Vagina (tissue), 2 donors: ENCODE results near the gene CYREN.

Source experiments
- POLR2A ChIP-seq, 2 donors: fragments of 450-650 bp; IDR thresholded peaks; one replicate each; pipeline ENCODE4 v1.6.1; 2017; ENCODE audit warnings: antibody characterized with exemption in 2 of 2, mild to moderate bottlenecking in 2 of 2, moderate library complexity in 2 of 2
- POLR2AphosphoS5 ChIP-seq, 2 donors: sonication (generic); formaldehyde crosslinking; IDR thresholded peaks; one replicate each; pipeline ENCODE4 v1.9.0; 2017; ENCODE audit warnings: antibody characterized with exemption in 2 of 2, mild to moderate bottlenecking in 2 of 2, low read depth in 1 of 2; ENCODE audit not compliant: insufficient read depth in 1 of 2
- TF ChIP-seq, protein P1 (sequence below), 3 experiments: fragments of 450-650 bp in 2 of 3; fragments of 200-600 bp in 1 of 3; sonication (generic) in 1 of 3; IDR thresholded peaks; one replicate each; pipeline ENCODE4 v1.5.1; 2017 to 2019; ENCODE audit warnings: antibody characterized with exemption in 3 of 3, mild to moderate bottlenecking in 2 of 3, moderate library complexity in 2 of 3

DNA sequence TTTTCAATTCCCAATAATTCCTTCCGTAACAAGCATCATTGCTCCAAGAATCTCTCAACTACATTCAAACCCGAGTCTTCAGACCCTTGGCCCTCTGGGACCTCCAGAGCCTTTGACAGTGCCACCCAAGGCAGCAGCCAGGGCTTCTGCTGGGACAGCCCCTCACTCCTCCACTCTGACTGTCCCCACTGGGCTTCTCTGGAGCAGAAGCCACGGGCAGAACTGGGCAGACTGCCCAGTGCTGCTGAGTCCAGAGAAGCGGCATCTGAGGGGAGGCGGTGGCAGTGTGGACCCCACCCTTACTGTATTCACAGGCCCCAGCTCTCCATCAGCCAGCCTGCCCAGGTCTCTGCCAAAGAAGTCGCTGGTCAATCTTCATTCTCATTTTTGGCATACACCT, 8.8 kb downstream of the CYREN start:
- no peak for TF ChIP-seq POLR2A (IDR thresholded peaks at IDR 0.05)
- TF ChIP-seq, protein P1, sequence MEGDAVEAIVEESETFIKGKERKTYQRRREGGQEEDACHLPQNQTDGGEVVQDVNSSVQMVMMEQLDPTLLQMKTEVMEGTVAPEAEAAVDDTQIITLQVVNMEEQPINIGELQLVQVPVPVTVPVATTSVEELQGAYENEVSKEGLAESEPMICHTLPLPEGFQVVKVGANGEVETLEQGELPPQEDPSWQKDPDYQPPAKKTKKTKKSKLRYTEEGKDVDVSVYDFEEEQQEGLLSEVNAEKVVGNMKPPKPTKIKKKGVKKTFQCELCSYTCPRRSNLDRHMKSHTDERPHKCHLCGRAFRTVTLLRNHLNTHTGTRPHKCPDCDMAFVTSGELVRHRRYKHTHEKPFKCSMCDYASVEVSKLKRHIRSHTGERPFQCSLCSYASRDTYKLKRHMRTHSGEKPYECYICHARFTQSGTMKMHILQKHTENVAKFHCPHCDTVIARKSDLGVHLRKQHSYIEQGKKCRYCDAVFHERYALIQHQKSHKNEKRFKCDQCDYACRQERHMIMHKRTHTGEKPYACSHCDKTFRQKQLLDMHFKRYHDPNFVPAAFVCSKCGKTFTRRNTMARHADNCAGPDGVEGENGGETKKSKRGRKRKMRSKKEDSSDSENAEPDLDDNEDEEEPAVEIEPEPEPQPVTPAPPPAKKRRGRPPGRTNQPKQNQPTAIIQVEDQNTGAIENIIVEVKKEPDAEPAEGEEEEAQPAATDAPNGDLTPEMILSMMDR (IDR thresholded peaks at IDR 0.05) = no peak
- no peak for TF ChIP-seq POLR2AphosphoS5 (IDR thresholded peaks at IDR 0.05; ENCODE audit: insufficient read depth in 1 of 2, low read depth in 1 of 2)
